Prostate gland (tissue), 2 donors: Measurements from ENCODE around the gene RABAC1. TPM values are rescaled to one million over a fixed set of nuclear protein-coding genes. Genes with fewer than 3 reads are reported as not detected.

Experiments used
- DNase-seq: peaks from one replicate; pipeline ENCODE4 v3.0.0-alpha.2; 2019; ENCODE audit warnings: low spot score
- H3K27ac ChIP-seq, 2 donors: fragments of 200-600 bp; sonication (generic); 2 replicates each; pipeline ENCODE4 v1.5.1; 2017 to 2019
- H3K27me3 ChIP-seq: fragments of 200-600 bp; sonication (generic); replicated peaks from 2 replicates; pipeline ENCODE4 v1.5.1; 2019; ENCODE audit not compliant: insufficient read depth
- H3K36me3 ChIP-seq, 2 donors: fragments of 200-600 bp; sonication (generic); 1 replicate in 1 of 2; 2 replicates in 1 of 2; pipeline versions ENCODE4 v1.5.1 to v1.8.1; 2017 to 2019
- H3K4me1 ChIP-seq: fragments of 200-600 bp; sonication (generic); replicated peaks from 2 replicates; pipeline ENCODE4 v1.5.1; 2019
- H3K4me3 ChIP-seq, 2 donors: fragments of 200-600 bp; sonication (generic); 2 replicates each; pipeline ENCODE4 v1.5.1; 2017 to 2019
- H3K9me3 ChIP-seq: fragments of 200-600 bp; sonication (generic); 2 replicates; pipeline ENCODE4 v1.5.1; 2017
- POLR2A ChIP-seq: fragments of 450-650 bp; IDR thresholded peaks from one replicate; pipeline ENCODE4 v1.6.1; 2016; ENCODE audit warnings: antibody characterized with exemption, mild to moderate bottlenecking
- POLR2AphosphoS5 ChIP-seq: sonication (generic); formaldehyde crosslinking; IDR thresholded peaks from one replicate; pipeline ENCODE4 v1.6.1; 2017; ENCODE audit warnings: antibody characterized with exemption
- WGBS: methylation state at CpG from one replicate; pipeline ENCODE4 v1.1.5; 2018; 5-methylcytosine and 5-hydroxymethylcytosine counted together
- intact Hi-C: fragments of 100-400 bp; cut with DNase I; formaldehyde crosslinking; loops from one replicate; pipeline ENCODE4 v1.14.2; 2022
- total RNA-seq, 2 donors: library from RNA; depleted of rRNA; stranded (reverse); fragments of >200 nt; gene quantifications; one replicate each; pipeline ENCODE4 v1.1.0, GENCODE V29; 2016
- TF ChIP-seq, protein P1 (sequence below), 4 experiments: fragments of 200-600 bp in 2 of 4; fragments of 450-650 bp in 2 of 4; sonication (generic) in 2 of 4; IDR thresholded peaks; 1 replicate in 3 of 4; 2 replicates in 1 of 4; pipeline ENCODE4 v1.5.1; 2016 to 2019; ENCODE audit warnings: antibody characterized with exemption in 4 of 4, mild to moderate bottlenecking in 2 of 4, moderate library complexity in 2 of 4

RABAC1 gene
- total RNA-seq, 2 donors from 2014 or later = 153 to 168 TPM

DNA sequence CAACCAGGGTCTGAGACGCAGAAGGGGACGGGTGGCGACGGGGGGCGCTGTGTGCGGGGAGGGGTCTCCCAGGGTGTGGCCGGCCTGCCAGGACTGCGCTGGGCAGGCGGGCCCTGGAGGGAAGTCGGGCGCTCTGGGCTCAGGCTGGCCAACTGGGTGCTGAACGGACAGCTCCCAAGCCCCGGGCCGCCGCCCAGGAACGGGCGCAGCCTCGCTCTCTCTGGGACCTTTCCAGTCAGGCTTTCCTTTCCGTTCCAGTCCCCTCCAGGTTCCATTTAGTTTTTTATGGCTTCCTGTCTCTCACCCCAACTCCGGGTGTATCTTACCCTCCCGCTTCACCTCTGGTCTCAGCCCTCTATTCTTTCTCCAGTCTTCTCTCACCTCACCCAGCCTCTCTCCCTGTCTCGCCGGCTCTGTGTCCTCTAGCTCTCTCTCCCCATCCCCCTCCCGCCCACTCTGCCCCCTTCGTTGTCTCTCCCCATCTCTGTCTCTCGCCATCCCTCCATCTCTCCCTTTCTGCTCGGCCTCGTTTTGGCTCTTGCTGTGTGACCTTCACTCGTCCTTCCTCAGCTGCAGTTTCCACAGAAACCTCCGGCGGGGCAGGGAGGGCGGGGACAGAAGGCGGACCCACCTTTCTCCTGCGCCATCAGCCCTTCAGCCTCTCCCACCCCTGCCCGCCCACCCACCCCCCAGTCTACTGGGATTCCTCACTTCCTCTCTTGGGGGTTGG, 38.2 kb upstream of the RABAC1 start:
- H3K9me3 ChIP-seq = no peaks in the 10 kb centered on the region
- no peak overlapping the region for H3K27ac ChIP-seq
- no peak overlapping the region for H3K4me3 ChIP-seq
- H3K27me3 ChIP-seq = peaks cover 17% of the 10 kb centered on the region
- intact Hi-C loops = no loop called here
- 4% methylated on average over 35 of the region's 35 CpGs for WGBS
- no peaks in the 10 kb centered on the region for H3K4me1 ChIP-seq
- no peaks in the 10 kb centered on the region for H3K36me3 ChIP-seq
- TF ChIP-seq POLR2AphosphoS5 = no peak
- TF ChIP-seq POLR2A = no peak
- TF ChIP-seq, protein P1, sequence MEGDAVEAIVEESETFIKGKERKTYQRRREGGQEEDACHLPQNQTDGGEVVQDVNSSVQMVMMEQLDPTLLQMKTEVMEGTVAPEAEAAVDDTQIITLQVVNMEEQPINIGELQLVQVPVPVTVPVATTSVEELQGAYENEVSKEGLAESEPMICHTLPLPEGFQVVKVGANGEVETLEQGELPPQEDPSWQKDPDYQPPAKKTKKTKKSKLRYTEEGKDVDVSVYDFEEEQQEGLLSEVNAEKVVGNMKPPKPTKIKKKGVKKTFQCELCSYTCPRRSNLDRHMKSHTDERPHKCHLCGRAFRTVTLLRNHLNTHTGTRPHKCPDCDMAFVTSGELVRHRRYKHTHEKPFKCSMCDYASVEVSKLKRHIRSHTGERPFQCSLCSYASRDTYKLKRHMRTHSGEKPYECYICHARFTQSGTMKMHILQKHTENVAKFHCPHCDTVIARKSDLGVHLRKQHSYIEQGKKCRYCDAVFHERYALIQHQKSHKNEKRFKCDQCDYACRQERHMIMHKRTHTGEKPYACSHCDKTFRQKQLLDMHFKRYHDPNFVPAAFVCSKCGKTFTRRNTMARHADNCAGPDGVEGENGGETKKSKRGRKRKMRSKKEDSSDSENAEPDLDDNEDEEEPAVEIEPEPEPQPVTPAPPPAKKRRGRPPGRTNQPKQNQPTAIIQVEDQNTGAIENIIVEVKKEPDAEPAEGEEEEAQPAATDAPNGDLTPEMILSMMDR (IDR thresholded peaks at IDR 0.05) = no peak
- DNase-seq = peak; percentile 24

DNA sequence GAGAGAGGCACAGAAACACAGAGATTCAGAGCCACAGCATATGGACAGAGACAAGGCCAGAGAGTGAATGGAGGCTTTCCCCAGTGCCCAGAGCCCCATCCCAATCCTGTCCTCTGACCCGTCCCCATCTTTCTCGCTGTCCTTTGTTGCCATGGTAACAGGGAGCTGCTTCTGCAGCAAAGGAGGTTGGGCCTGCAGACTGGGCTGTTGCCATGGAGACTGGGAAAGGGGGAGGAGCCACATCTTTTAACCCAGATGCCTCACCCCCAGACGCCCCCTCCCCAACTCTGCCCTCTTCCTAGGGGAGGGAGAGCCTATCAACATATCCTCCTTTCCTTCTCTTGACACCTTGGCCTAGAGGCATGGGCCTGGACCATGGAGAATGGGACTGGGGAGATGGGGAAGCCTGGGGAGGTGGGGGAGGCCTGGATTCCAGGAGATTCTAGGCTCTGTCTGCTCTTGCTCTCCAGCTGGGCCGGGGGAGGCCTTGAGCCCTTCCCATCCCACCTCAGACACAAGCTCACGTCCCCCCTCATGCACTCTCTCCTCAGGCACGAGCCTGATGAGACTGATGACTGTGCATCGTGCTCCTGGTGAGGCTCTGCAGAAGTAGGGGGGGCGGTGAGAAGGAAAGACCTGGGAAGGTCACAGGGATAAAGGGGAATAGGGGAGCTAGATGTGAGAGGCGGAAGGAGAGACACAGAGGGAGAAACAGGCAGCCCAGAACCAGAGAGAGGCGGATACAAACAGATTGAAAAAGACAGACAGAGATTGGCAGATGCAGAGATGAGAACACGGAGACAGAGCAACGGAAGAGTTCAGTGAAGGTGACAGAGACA, 37.1 kb upstream of the RABAC1 start:
- no peaks in the 10 kb centered on the region for H3K4me1 ChIP-seq
- intact Hi-C loops = no loop called here
- no peak for TF ChIP-seq POLR2AphosphoS5
- TF ChIP-seq, protein P1 (IDR thresholded peaks at IDR 0.05) = no peak
- TF ChIP-seq POLR2A = no peak
- WGBS = 41% methylated on average over 12 of the region's 12 CpGs
- no peak for DNase-seq
- H3K9me3 ChIP-seq = no peaks in the 10 kb centered on the region
- H3K36me3 ChIP-seq = no peaks in the 10 kb centered on the region
- no peak overlapping the region for H3K4me3 ChIP-seq
- H3K27ac ChIP-seq = no peak overlapping the region
- H3K27me3 ChIP-seq = peaks cover 24% of the 10 kb centered on the region

DNA sequence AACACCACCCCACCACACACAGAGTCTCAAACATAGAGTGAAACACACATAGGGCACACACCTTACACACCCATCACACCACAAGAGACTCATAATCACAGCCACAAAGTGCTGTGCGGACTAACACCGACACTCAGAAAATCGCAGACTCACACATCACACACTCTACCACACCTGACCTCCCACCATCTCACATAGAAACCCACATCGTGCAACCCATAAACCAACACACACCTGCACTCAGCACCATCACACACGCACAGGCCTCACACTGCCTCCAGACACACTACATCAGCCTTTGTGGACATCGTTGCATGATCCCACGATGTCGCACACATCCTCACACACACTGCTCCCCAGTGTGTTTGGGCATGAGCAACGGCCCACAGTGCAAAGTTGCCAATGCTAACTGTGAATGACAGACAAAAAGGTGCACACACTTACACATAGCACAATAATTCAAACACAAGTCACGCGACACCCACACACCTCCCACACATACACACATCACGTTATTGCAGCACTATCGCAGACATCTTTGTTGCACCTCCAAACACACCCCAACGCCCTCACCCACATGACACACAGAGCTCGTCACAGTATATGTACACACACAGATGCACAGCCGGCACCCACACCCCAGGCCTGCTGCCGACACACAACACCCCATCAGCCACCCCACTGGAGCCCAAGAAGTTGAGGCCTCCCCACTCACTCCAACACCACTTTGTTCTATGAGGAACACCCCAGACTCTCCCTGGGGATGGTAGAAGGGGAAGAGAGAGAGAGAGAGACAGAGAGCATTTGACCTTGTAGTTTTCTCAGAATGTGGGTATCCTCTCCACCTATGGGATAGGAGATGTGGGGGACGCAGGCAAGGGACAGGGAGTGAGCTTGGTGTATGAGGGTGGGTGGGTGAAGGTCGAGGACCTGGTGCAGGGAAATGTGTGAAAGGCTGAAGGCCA, 36.2 kb upstream of the RABAC1 start:
- intact Hi-C loops = no loop called here
- Histone ChIP-seq H3K4me3 (no peak overlapping the region), H3K9me3 (no peaks in the 10 kb centered on the region), H3K27ac (no peak overlapping the region), H3K27me3 (peaks cover 22% of the 10 kb centered on the region), H3K4me1 (no peaks in the 10 kb centered on the region), H3K36me3 (no peaks in the 10 kb centered on the region)
- WGBS = 83% methylated on average over 19 of the region's 19 CpGs
- TF ChIP-seq POLR2A (no peak), POLR2AphosphoS5 (no peak)
- TF ChIP-seq, protein P1 (IDR thresholded peaks at IDR 0.05) = no peak
- DNase-seq = no peak

- TF ChIP-seq, protein P1 (IDR thresholded peaks at IDR 0.05) = no peak
- TF ChIP-seq POLR2A (no peak), POLR2AphosphoS5 (no peak)
- WGBS = 22% methylated on average over 13 of the region's 13 CpGs
- Histone ChIP-seq H3K4me3 (peak overlapping the region in 1 of 2 donors; percentile 30), H3K36me3 (no peaks in the 10 kb centered on the region), H3K9me3 (no peaks in the 10 kb centered on the region), H3K27ac (no peak overlapping the region), H3K4me1 (no peaks in the 10 kb centered on the region), H3K27me3 (peaks cover 22% of the 10 kb centered on the region)
- intact Hi-C loops = no loop called here
- no peak for DNase-seq
Observed at GRCh38 chr19:41994521-41994971, 35.4 kb upstream of the RABAC1 start.
